Activated CD4-positive, alpha-beta T cell treated with anti-CD3 and anti-CD28 coated beads, Interleukin-2, amount 50 U/mL, for 24 hours (primary cell): ENCODE measurements around the gene TLK1.
"Not testable (repeated sequence)": the region's sequence is repeated elsewhere in the genome, so short reads cannot be mapped to it uniquely, and the experiment has no call there.

ENCODE experiments used
- DNase-seq, 2 donors: peaks; one replicate each; pipeline ENCODE4 v3.0.0-alpha.2; 2020; ENCODE audit warnings: low read depth in 1 of 2, low spot score in 1 of 2

TLK1 gene

GRCh38 chr2:171086352-171087290 lies 74.1 kb downstream of the TLK1 start:
- DNase-seq, result peak in 1 of 2 donors; percentile 21

GRCh38 chr2:171084128-171084527 lies 76.6 kb downstream of the TLK1 start:
- DNase-seq, result no peak

- DNase-seq, result no peak
Measured at GRCh38 chr2:171083451-171083850, 77.2 kb downstream of the TLK1 start.

DNA sequence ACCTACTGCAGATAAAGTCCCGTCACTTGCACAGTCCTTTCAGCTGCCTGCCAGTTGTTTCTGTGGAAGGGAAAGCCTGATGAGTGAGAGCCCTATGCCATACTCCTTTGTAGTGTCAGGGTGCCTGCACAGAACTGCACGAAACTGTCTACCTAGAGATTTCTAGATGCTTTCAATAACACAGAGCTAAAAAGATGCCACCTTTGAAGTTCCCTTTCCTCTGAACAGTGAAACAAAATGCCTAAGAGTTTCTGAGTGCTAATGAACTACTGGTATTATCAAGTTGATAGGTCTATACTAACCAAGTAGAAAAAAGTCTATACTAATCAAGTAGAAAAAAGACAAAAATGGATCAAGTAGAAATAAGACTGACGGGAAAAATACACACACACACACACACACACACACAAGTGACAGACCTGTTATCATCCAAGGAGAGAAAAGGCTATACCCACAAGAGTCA lies 79.0 kb downstream of the TLK1 start:
- peak in 1 of 2 donors; percentile 20 for DNase-seq

DNA sequence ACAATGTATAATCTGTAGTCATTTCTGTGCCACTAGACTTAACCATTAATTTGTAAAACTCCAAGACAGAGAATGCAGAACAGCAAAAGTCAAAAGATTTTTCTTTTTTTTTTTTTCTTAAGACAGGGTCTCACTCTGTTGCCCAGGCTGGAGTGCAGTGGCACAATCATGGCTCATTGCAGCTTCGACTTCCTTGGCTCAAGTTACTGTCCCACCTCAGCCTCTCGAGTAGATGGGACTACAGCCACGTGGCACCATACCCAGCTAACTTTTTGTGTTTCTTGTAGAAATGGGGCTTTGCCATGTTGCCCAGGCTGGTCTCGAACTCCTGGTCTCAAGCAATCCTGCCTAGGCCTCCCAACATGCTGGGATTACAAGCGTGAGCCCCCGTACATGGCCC lies 80.1 kb downstream of the TLK1 start:
- no peak for DNase-seq

- not testable (repeated sequence) for DNase-seq
Measured at GRCh38 chr2:171076422-171076821, 84.3 kb downstream of the TLK1 start.

DNA sequence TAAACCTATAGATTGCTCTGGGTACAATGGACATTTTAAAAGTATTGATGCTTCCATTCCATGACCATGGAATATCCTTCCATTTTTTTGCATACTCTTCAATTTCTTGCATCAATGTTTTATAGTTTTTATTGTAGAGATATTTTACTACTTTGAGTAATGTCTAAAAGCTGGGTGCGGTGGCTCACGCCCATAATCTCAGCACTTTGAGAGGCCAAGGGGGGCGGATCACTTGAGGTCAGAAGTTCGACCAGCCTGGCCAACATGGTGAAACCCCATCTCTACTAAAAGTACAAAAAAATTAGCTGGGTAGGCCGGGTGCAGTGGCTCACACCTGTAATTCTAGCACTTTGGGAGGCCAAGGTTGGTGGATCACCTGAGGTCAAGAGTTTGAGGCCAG lies 88.5 kb downstream of the TLK1 start:
- DNase-seq, result no peak

- no peak for DNase-seq
Measured at GRCh38 chr2:171069286-171069956, 91.3 kb downstream of the TLK1 start.

DNA sequence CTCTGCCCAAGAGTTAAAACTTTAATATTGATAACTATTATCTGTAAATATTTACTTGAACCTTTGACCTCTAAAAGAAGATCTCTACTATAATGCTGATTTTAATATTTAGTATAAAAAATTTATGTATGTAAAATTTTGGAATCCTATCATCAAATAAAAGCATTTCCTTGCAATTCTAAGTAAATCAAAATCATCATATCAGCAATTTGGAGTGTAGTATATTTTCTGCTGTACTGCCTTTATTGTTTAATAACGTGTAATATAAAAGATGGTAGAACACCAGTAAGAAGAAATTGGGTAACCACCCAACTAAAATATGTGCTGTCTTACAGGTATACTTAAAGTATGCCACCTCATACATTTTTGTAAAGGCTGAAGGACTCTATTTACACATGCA lies 94.6 kb downstream of the TLK1 start:
- no peak for DNase-seq

DNA sequence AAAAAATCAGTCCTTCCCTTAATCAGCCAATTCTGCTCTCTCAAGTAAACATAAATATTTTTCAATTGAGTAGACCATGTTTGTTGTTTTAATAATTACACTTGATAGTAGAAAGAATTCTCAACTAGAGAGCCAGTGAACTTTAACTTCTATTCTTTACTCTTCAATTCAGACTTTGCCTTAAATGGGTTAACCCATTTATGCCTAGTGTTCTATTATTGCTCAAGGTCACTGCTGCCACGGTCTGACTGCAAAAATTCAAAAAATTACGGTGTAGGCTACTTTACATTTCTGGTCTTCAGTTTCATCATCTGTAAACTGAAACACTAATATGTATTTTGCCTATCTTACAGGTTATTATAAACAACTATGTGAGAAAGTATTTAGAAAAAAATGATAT lies 103.1 kb downstream of the TLK1 start:
- DNase-seq, result no peak

DNA sequence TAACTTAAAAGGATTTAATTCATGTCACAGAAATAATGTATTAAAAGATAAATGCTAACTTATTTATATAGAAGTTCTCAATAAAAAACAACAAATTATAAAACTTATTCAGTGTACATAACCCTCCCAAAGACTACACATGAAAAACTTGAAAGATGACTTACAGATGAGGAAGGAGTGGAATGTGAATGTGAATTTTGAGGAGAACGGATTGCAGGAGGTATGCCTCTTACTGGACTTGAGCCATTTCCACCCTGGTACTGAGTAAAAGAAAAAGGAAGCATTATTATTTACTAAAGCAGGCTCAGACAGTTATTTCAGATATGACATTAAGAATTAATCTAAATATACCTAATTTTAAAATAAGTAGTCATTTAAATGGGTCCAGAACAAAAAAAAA lies 104.4 kb downstream of the TLK1 start:
- no peak for DNase-seq

GRCh38 chr2:171049691-171050090 lies 111.0 kb downstream of the TLK1 start:
- DNase-seq, result no peak

- no peak for DNase-seq
Measured at GRCh38 chr2:171046048-171046560, 114.6 kb downstream of the TLK1 start.

DNA sequence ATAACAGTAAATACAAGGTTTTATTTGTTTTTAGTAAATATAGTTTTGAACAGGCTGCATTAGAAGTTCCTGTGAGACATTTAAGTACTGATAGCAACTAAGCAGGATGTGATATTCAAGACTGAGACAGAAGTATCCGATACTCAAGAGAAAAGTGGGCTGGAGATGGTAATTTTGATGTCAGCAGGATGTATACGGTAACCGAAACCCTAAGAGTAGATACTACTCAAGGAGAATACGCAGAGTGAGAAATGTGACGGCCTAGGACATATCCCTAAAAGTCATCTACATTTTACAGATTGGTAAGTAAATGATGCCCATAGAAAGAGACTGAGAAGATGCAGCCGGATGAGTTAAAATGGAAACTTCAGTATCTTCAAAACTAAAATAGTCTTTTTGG lies 116.3 kb downstream of the TLK1 start:
- no peak for DNase-seq

DNA sequence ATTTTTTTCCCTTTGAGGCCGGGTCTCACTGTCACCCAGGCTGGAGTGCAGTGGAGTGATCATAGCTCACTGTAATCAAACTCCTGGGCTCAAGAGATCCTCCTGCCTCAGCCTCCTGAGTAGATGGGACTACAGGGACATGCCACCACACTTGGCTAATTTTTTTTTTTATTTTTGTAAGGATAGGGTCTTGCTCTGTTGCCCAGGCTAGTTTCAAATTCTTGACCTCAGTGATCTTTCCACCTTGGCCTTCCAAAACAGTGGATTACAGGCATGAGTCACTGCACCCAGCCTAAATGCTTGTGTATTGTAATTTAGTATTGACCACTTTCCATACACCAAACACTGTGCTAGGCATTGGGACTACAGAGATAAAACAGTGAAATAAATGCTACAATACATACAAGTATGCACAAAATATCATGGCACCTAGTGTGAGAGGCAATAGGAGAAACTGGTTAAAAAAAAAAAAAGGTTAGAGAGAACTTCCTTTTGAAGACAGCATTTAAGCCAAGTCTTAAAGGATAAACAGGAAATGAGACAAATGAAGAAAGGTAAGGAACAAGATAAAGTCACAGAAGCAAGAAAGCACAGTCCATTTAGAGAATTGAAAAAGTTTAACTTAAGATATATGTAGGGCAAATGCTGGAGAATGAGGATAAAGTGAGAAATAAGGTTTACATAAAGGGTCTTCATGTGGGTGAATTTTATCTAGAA lies 118.3 kb downstream of the TLK1 start:
- DNase-seq, result no peak

DNA sequence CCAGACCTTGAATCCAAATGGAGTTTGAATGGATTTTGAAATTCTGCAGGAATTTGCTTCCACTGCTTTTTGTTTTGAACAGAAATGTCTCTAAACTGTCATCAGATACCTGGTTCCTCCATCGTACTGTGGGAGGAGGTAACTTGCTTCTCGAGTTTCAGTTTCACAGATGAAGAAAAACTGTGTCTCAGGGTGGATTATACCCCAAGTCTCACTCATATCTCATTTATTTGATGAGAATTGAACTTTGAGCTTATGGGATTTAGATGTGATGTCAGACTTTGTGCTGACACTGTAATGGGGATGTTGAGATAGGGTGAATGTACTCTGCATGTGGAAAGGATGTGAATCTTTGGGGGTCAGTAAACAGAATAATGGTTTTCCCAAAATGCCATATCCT lies 124.2 kb downstream of the TLK1 start:
- no peak for DNase-seq

- no peak for DNase-seq
Measured at GRCh38 chr2:171034315-171034714, 126.4 kb downstream of the TLK1 start.

DNA sequence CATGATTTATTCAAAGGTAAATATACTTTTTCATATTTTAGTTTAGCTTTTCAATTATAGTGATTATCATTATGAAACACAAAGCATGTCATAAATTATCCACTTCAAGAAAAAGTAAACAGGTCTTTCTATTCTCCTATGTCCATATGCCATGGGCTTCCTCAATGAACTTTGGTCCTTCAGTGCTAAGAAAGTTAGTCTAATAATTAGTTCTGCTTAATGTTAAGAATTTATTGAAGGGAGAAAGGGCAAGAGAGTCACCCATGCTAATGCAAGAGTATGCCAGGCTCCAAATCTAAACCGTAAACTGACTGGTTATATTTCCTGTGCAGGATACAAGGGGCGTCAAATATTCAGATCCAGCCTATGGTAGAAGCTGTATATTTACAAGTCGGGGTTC lies 135.5 kb downstream of the TLK1 start:
- DNase-seq, result no peak

DNA sequence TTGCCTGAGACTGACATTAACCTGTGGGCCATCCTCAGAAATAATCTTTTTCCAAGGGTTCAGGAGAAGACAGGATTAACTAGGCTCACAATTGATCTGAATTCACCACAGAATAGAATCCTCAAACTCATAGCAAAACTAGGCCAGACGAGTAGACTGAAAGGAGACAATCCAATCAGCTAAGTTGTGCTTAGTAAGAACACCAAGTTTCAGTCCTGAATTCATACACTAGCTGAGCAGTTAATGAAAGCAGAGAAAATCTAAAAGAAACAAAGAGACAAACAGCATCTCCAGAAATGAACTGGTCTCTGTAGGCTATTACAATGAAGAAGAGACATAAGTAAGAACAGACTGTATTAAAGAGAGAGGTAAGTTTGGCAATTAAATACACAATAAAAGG lies 142.2 kb downstream of the TLK1 start:
- no peak for DNase-seq

GRCh38 chr2:171016125-171016524 lies 144.6 kb downstream of the TLK1 start:
- DNase-seq, result no peak

DNA sequence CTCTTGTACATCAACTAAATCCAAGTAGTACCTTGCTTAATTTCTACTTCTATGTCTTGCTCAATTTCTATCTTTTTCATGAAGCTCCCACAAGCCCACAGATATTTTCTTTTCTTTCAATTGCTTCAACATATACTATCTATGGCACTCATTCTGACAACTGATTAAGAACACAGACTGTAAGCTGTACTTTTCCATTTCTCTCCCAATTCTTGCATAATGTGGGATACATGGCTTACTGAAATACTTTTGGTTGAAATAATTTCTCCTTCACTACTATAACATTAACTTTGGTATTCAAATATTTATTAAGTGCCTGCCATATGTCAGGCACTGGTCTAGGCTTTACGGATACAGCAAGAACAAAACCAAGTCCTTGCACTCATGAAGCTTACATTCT lies 146.8 kb downstream of the TLK1 start:
- DNase-seq, result no peak

- no peak for DNase-seq
Measured at GRCh38 chr2:171009386-171009785, 151.3 kb downstream of the TLK1 start.
